ENCODE measurements around the gene ZNF618.
"Not testable (repeated sequence)": the region's sequence is repeated elsewhere in the genome, so short reads cannot be mapped to it uniquely, and the experiment has no call there.

The ZNF618 gene

DNA sequence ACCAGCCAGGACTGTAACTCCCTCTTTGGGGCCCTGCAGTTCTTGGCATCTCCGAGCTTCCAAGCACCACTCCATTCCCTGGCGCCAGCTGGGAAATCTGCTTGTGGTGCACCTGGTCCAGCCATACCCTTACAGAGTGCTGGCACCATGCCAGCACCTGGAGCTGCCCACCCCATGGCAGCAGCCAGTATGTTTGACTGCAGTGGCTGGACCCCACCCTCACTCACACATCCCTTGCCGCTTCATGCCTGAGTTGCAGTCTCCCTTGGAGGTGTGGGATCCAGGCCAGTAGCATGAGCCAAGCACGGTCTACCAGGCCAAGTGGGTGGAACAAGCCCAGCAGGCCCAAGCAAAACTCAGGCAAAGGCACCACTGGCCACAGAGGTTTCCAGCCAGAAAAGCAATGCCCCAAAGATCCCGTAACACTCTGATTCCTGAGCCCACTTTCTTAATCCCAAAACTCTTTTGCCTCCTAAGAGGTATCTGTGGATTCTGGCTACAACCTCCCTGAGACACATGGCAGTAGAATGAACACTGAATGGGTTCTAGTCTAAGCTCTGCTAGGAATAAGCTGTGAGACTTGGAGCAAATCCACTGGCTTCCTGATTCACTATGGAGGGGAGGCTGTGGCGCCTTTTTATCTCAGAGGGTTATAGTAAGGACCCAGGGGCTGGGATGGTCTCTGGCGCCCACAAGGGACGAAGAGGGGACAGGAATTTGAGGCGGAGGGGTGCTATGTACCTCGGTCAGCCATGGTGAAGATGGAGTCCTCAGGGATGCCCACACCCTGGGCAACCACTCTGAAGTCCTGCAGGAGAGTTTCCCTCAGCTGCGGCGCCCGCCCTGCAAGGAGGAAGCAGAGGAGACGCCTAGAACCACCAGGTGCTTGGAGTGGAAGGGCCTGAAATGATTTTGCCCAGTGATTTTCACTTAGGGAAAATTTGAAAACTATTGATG lies 196.4 kb downstream of the ZNF618 start:
- no peak for FAIRE-seq
- DNase-seq (ENCODE audit: insufficient read length, low spot score), result no peak

DNA sequence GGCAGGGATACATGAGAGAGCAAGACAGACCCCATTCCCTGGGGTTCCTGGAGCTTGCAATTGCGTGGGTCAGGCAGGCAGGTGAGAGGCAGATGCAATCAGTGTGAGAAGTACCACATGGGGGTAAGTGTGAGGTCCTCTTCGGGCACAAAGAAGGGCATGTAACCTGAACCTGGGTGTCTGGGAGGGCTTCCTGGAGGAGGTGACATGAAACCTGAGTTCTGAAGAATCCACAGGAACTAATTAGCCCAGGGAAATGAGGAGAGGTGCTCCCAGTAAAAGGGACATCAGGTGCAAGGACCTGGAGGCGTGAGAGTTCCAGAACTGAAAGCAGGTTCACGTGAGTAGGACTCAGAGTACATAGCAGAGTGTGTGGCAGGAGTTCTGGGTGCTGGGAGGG lies 199.5 kb downstream of the ZNF618 start:
- FAIRE-seq (no peak), DNase-seq (ENCODE audit: insufficient read length, low spot score) (no peak)

GRCh38 chr9:114076237-114077161 lies 200.4 kb downstream of the ZNF618 start:
- DNase-seq (ENCODE audit: insufficient read length, low spot score) (no peak), FAIRE-seq (no peak)

- DNase-seq (ENCODE audit: insufficient read length, low spot score) (no peak), FAIRE-seq (no peak)
Observed at GRCh38 chr9:114077162-114077837, 201.2 kb downstream of the ZNF618 start.

DNA sequence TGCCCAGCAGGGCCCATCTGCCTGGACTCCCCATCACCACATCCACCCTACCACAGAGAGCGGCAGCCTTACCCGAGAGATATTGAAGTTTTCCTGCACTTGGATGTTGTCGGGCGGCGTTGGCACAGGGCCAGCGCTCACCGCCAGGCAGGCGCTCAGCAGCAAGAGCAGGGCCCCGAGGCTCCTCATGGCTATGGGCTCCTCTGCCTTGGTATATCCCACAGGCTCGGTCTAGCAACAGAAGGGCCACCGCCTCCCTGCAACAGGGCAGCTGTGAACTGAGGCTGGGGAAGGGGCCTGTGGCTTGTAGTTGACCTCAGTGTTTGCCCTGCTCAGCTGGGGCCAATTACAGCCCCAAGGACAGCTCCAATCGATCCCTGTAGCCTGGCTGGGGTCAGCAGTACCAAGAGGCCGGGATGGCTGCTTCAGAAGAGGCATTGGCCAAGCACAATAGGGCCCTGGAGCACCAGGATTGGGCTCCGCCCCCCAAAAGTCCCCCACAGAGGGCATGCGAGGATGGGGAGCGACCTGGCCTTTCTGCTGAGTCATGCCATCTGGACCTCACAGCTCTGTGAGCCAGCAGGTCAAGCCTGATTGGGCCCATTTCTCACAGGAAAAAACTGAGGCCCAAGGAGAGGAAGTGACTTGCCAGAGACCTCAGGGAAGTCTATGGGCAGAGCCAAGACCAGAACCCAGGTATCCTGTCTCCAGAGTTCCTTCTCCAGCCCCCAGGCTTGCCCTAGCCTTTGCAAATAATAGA lies 202.1 kb downstream of the ZNF618 start, which contains the start of gene AMBP:
AMBP (minus strand) TSS at position 280 of the 760 bp plus-strand sequence; CDS start at position 189, 91 bp downstream.
- FAIRE-seq (no peak), DNase-seq (ENCODE audit: insufficient read length, low spot score) (no peak)

- DNase-seq (ENCODE audit: insufficient read length, low spot score) (no peak), FAIRE-seq (no peak)
Observed at GRCh38 chr9:114078781-114079156, 202.7 kb downstream of the ZNF618 start.

GRCh38 chr9:114080195-114080772 lies 204.2 kb downstream of the ZNF618 start:
- FAIRE-seq (no peak), DNase-seq (ENCODE audit: insufficient read length, low spot score) (no peak)

DNA sequence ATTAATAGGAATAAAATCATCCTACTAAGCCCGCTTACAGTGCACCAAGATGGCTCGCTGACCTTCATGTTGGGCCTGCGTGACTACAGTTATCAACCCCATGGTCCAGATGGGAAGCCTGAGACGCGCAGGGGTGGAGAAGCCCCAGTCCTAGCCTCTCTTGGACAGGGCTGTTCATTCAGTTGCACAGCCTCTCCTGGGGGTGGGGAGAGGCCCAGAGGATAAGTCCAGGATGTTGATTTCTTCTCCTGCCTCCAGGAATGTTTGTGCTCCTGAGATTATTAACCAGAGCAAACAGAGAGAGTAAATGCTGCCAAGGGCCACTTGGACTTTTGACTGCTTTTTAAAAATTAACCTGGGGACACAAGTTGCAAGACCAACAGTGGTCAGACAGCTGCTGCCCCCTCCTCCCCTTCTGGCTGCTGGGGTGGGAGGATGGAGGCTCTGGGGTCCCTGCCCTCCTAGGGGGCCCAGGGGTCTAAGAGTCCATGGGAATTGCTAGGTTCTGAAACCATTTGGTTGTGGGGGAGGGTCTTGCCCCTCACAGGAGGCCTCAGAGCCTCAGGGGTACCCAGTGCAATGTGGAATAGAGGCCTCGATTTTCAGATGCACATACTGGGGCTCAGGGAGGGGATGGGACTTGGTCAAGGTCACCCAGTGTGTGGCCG lies 204.8 kb downstream of the ZNF618 start:
- FAIRE-seq (no peak), DNase-seq (ENCODE audit: insufficient read length, low spot score) (no peak)

DNA sequence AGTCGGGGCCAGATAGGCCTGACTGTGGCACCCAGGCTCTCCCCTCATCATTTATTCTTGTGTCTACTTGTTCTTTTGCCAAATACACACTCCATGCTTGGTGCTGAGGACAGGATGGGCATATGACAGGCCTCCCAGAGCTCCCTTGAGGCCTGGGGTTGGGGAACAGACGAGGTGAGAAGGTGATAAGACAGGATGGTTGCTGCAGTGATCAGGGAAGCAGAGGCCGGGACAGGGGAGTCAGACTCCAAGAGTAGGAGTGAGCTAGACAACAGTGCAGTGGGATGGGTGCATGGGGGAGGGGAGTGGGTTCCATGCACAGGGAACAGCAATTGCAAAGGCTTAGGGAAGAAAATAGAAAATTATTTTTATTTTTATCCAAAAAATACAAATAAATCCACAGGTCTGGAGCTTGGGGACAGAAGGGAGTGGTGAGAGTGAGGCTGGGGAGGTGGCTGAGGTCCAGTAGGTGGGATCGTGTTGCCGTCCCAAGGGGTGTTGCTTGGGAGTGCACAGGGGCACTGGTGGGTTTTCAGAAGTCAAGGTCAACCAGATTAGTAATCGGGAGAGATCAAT lies 205.4 kb downstream of the ZNF618 start:
- no peak for FAIRE-seq
- no peak for DNase-seq (ENCODE audit: insufficient read length, low spot score)

DNA sequence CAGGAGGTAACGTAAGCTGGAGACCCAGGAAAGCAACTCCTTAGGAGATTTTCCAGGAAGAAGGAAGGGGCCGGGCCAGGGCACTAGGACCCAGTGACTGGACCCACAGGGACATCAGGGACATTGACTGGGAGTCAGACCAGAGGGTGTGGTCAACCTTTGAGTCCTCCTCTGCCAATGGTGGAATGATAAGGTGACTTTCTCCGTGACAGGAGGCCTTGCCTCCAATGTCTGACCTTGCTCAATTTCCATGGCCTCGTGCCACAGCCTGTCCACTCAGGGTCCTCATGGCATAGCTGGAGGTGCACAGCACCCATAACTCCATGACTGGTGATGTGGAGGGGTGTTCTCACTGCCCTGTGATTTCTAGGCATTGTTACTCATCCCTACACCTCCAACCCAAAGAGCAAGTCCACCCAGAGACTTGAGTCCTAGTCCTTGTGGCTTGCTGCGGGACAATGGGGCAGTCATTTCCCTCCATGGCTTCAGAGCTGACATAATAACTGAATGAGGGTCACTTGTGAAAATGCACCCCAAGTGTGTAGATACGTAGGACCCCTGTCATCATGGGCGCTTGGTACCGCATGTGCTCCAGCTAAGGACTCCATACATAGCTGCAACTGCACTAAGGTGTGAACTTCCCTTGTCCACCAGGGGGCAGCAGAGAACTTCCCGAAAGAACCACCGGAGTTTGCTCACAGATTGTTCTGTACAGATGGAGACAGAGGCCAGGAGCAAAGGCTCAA lies 206.1 kb downstream of the ZNF618 start:
- FAIRE-seq, result no peak
- DNase-seq (ENCODE audit: insufficient read length, low spot score), result peak; percentile 81

DNA sequence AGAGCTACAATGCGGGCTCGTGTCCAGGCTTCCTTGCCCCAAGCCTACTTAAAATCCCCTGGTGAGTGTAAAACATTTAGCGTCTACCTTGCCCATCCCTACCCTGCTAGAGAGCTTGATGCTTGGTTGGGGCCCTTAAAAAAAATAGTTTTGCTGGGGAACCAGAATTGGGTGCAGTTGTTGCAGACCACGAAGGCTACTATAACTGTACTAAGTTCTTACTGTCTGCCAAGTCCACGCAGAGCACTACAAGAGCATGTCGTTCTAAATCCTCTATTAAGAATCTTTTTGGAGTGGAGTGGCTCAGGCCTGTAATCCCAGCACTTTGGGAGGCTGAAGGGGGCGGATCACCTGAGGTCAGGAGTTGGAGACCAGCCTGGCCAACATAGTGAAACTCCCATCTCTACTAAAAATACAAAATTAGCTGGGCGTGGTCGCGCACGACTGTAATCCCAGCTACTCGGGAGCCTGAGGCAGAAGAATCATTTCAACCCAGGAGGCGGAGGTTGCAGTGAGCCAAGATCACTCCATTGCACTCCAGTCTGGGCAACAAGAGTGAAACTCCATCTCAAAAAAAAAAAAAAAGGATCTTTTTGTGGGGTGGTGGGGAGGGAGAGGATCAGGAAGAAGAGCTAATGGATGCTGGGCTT lies 206.8 kb downstream of the ZNF618 start:
- FAIRE-seq; DNase-seq (ENCODE audit: insufficient read length, low spot score): not testable (repeated sequence)

- DNase-seq (ENCODE audit: insufficient read length, low spot score) (no peak), FAIRE-seq (no peak)
Observed at GRCh38 chr9:114083666-114084065, 207.6 kb downstream of the ZNF618 start.

- FAIRE-seq, result no peak
- no peak for DNase-seq (ENCODE audit: insufficient read length, low spot score)
Observed at GRCh38 chr9:114084282-114085073, 208.4 kb downstream of the ZNF618 start.

DNA sequence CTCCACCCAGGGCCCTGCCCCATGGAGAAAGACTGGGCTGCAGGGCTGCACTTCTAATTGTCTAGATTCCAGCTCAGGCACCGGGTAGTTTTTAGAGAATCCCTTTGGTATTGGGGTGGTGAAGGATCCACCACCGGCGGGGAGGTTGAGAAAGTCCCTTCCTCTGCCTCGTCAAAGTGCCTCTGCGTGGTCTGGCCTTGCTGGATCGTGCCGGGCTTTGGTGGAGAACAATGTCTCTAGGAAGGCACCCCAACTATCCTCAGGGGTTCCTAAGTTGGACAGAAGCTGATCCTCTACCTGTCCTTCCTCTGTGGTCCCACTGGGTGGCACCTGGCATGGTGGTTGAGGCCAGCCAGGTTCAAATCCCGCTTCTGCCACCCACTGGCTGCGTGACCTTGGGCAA lies 209.3 kb downstream of the ZNF618 start:
- DNase-seq (ENCODE audit: insufficient read length, low spot score), result no peak
- no peak for FAIRE-seq

DNA sequence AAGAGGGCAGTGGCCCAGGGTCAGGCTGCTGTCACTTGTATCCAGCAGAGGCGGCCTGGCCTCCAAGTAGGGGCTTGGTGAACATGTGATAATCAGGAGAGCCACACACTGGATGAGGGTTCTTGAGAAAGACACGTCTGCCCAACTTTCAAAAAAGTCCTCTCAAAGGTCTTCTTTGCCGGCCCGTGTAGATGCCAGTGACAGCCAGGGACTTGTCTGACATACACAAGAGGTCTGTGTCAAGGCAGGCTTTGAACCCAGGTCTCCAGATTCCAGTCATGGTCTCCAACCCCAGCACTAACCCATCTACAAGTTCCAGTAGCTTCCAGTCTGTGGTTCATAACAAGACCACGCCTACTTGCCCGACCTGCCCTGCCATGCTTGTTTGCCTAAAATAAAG lies 209.9 kb downstream of the ZNF618 start:
- FAIRE-seq (no peak), DNase-seq (ENCODE audit: insufficient read length, low spot score) (no peak)

DNA sequence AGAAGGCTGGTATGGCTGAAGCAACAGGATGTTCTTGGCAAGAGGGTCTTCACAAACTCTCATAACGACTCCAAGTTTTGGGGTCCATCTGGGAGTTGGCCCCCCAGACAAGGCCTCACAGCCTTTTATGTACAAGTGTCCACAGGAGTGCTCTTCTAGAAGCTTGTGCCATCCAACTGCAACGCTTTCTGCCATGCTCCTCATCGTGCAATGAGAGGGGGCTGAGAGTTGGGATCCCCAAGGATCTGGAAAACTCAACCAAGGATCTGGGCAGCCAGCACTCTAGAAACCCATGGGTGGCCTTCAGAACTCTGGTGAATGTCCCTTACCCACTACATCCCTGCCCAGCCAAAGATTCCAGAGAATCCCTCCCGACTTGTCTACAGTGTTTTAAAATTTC lies 210.5 kb downstream of the ZNF618 start:
- DNase-seq (ENCODE audit: insufficient read length, low spot score), result no peak
- no peak for FAIRE-seq

GRCh38 chr9:114087721-114088120 lies 211.6 kb downstream of the ZNF618 start:
- DNase-seq (ENCODE audit: insufficient read length, low spot score) (no peak), FAIRE-seq (no peak)

Measured in HTR-8/SVneo (cell line).